ENCODE data around the gene MRPS18A. TPM values are rescaled to one million over a fixed set of nuclear protein-coding genes. Genes with fewer than 3 reads are reported as not detected.

MRPS18A gene
- total RNA-seq, 1 experiment from 2014 or later: 105 TPM

- TF ChIP-seq EZH2 (IDR thresholded peaks at IDR 0.05; ENCODE audit: low read length, unreplicated experiment) (no peak), EZH2phosphoT487 (IDR thresholded peaks at IDR 0.05; ENCODE audit: borderline replicate concordance, low read length) (no peak), CTCF (conservative IDR thresholded peaks at IDR 0.05; ENCODE audit: low read depth, low read length) (no peak)
- Histone ChIP-seq H3K27ac (ENCODE audit: low read length) (no peak overlapping the region), H3K36me3 (ENCODE audit: low read depth, low read length) (no peaks in the 10 kb centered on the region), H3K27me3 (ENCODE audit: low read length) (no peaks in the 10 kb centered on the region), H3K79me2 (ENCODE audit: low read length) (no peaks in the 10 kb centered on the region), H4K20me1 (ENCODE audit: low read length) (no peaks in the 10 kb centered on the region), H3F3A (ENCODE audit: low read length, unreplicated experiment) (no peaks in the 10 kb centered on the region), H3K9ac (ENCODE audit: low read length) (no peak overlapping the region), H3K9me2 (replicated peaks; ENCODE audit: low read length) (no peaks in the 10 kb centered on the region), H2AFZ (ENCODE audit: low read length) (no peak overlapping the region), H3K4me3 (ENCODE audit: low read length) (no peak overlapping the region), H3K4me2 (ENCODE audit: low read length) (no peak overlapping the region), H3K9me3 (ENCODE audit: low read length) (no peaks in the 10 kb centered on the region), H3K4me1 (ENCODE audit: insufficient read depth, low read length) (peaks cover 24% of the 10 kb centered on the region)
- CTCF ChIA-PET: no interaction called here
- intact Hi-C loops (cut with micrococcal nuclease): loop anchor here (10.0 kb wide), 2 partner anchors 54 to 56 kb away; partner anchors contain the start of gene VEGFA
- ATAC-seq (no peak), DNase-seq (no peak)
- POLR2A ChIA-PET (ENCODE audit: unreplicated experiment): no interaction called here
- no TSS peak for BruUV-seq (replicated peaks)
Observed at GRCh38 chr6:43720999-43721398, 33.4 kb upstream of the MRPS18A start.

GRCh38 chr6:43719511-43719910 is 31.9 kb upstream of the MRPS18A start:
- Histone ChIP-seq H3K27ac (ENCODE audit: low read length) (no peak overlapping the region), H3K4me3 (ENCODE audit: low read length) (no peak overlapping the region), H3K36me3 (ENCODE audit: low read depth, low read length) (no peaks in the 10 kb centered on the region), H3K27me3 (ENCODE audit: low read length) (no peaks in the 10 kb centered on the region), H3K9me3 (ENCODE audit: low read length) (no peaks in the 10 kb centered on the region), H3F3A (ENCODE audit: low read length, unreplicated experiment) (no peaks in the 10 kb centered on the region), H3K4me1 (ENCODE audit: insufficient read depth, low read length) (peaks cover 10% of the 10 kb centered on the region), H3K9ac (ENCODE audit: low read length) (no peak overlapping the region), H3K9me2 (replicated peaks; ENCODE audit: low read length) (no peaks in the 10 kb centered on the region), H2AFZ (ENCODE audit: low read length) (no peak overlapping the region), H3K4me2 (ENCODE audit: low read length) (no peak overlapping the region), H3K79me2 (ENCODE audit: low read length) (no peaks in the 10 kb centered on the region), H4K20me1 (ENCODE audit: low read length) (no peaks in the 10 kb centered on the region)
- POLR2A ChIA-PET (ENCODE audit: unreplicated experiment): no interaction called here
- no peak for DNase-seq
- TF ChIP-seq CTCF (conservative IDR thresholded peaks at IDR 0.05; ENCODE audit: low read depth, low read length) (no peak), EZH2phosphoT487 (IDR thresholded peaks at IDR 0.05; ENCODE audit: borderline replicate concordance, low read length) (no peak), EZH2 (IDR thresholded peaks at IDR 0.05; ENCODE audit: low read length, unreplicated experiment) (no peak)
- intact Hi-C loops (cut with micrococcal nuclease): no loop called here
- CTCF ChIA-PET: no interaction called here
- no TSS peak for BruUV-seq (replicated peaks)
- ATAC-seq: no peak

GRCh38 chr6:43718387-43719105 is 31.0 kb upstream of the MRPS18A start:
- POLR2A ChIA-PET (ENCODE audit: unreplicated experiment): no interaction called here
- no peak overlapping the region for H3K27ac ChIP-seq (ENCODE audit: low read length)
- H3K9ac ChIP-seq (ENCODE audit: low read length): no peak overlapping the region
- no peaks in the 10 kb centered on the region for H3K9me2 ChIP-seq (replicated peaks; ENCODE audit: low read length)
- DNase-seq: no peak
- H3F3A ChIP-seq (ENCODE audit: low read length, unreplicated experiment): no peaks in the 10 kb centered on the region
- ATAC-seq: no peak
- H3K79me2 ChIP-seq (ENCODE audit: low read length): no peaks in the 10 kb centered on the region
- intact Hi-C loops (cut with micrococcal nuclease): no loop called here
- no peaks in the 10 kb centered on the region for H3K36me3 ChIP-seq (ENCODE audit: low read depth, low read length)
- no peaks in the 10 kb centered on the region for H3K27me3 ChIP-seq (ENCODE audit: low read length)
- H2AFZ ChIP-seq (ENCODE audit: low read length): no peak overlapping the region
- no peaks in the 10 kb centered on the region for H3K9me3 ChIP-seq (ENCODE audit: low read length)
- peaks cover 2% of the 10 kb centered on the region; the same call in 1 of the 2 replicates for H3K4me1 ChIP-seq (ENCODE audit: insufficient read depth, low read length)
- no peak overlapping the region for H3K4me2 ChIP-seq (ENCODE audit: low read length)
- H4K20me1 ChIP-seq (ENCODE audit: low read length): no peaks in the 10 kb centered on the region
- no TSS peak for BruUV-seq (replicated peaks)
- TF ChIP-seq CTCF (conservative IDR thresholded peaks at IDR 0.05; ENCODE audit: low read depth, low read length): no peak
- H3K4me3 ChIP-seq (ENCODE audit: low read length): no peak overlapping the region
- CTCF ChIA-PET: no interaction called here

Measured in PC-3 (cell line).